ENCODE measurements around the gene TCTN3.
A peak's percentile ranks its signal among the peaks of the same experiment; 100 is the strongest.
"Not testable (repeated sequence)": the region's sequence is repeated elsewhere in the genome, so short reads cannot be mapped to it uniquely, and the experiment has no call there.

Gene TCTN3, protein sequence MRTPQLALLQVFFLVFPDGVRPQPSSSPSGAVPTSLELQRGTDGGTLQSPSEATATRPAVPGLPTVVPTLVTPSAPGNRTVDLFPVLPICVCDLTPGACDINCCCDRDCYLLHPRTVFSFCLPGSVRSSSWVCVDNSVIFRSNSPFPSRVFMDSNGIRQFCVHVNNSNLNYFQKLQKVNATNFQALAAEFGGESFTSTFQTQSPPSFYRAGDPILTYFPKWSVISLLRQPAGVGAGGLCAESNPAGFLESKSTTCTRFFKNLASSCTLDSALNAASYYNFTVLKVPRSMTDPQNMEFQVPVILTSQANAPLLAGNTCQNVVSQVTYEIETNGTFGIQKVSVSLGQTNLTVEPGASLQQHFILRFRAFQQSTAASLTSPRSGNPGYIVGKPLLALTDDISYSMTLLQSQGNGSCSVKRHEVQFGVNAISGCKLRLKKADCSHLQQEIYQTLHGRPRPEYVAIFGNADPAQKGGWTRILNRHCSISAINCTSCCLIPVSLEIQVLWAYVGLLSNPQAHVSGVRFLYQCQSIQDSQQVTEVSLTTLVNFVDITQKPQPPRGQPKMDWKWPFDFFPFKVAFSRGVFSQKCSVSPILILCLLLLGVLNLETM

DNA sequence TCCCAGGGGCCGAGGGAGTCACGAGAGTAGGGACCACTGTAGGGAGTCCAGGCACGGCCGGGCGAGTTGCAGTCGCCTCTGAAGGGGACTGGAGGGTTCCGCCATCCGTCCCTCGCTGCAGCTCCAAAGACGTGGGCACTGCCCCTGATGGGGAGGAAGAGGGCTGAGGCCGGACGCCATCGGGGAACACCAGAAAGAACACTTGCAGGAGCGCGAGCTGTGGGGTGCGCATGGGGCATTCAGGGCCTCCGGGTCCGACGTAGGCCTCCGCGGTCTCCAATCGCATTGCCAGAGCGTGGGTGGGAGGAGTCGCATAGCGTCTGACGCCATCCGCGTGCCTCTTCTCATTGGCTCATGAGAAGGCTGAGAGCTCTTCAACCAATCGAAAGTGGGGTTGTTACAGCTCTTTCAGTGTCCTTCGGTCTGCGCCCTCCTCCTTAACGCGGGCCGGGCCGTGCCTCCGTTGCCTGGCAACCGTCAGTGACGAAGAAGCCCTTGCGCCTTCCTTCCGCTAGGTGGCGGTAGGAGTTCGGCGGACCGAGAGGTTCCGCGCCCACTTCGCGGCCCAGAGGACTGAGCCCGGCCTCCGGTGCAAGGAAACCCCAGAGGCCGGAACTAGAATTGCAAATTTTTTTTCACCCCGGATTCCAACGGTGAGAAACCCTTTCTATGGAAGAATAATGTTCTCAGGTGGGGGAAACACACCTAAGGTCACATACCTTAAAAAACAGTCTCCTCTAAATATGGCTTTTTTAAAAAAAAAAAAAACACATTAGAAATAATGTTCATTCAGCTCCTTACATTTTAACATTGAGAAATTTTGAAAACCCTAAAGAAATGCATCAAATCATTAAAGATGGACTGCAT lies at the start of gene TCTN3:
TSS of gene TCTN3 (minus strand) at position 260 of the 867 bp plus-strand sequence. CDS start at position 232, 28 bp downstream.
- peak; percentile 94 for FAIRE-seq
- DNase-seq (ENCODE audit: insufficient read length, low spot score): peak; percentile 91
- TF ChIP-seq, protein P1, sequence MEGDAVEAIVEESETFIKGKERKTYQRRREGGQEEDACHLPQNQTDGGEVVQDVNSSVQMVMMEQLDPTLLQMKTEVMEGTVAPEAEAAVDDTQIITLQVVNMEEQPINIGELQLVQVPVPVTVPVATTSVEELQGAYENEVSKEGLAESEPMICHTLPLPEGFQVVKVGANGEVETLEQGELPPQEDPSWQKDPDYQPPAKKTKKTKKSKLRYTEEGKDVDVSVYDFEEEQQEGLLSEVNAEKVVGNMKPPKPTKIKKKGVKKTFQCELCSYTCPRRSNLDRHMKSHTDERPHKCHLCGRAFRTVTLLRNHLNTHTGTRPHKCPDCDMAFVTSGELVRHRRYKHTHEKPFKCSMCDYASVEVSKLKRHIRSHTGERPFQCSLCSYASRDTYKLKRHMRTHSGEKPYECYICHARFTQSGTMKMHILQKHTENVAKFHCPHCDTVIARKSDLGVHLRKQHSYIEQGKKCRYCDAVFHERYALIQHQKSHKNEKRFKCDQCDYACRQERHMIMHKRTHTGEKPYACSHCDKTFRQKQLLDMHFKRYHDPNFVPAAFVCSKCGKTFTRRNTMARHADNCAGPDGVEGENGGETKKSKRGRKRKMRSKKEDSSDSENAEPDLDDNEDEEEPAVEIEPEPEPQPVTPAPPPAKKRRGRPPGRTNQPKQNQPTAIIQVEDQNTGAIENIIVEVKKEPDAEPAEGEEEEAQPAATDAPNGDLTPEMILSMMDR (IDR thresholded peaks at IDR 0.05; ENCODE audit: insufficient read depth, missing control alignments): peak; percentile 97

DNA sequence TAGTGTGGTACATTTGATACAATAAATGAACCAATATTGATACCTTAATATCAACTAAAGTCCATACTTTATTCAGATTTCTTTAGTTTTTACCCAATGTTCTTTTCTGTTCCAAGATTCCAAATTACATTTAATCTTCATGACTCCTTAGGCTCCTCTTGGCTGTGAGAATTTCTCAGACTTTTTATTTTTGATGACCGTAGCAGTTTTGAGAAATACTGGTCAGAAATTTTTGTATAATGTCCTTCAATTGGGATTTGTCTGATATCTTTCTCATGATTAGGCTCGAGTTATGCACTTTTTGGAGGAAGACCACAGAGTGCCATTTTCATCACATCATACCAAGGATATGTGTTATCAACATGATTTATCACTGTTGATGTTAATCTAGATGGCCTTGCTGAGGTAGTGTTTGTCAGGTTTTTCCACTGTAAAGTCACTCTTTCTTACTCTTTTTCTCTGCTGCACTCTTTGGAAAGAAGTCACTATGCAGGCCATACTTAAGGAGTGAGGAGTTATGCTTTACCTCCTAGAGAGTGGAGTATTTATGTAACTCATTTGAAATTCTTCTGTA lies 49.3 kb upstream of the TCTN3 start:
- TF ChIP-seq, protein P1 (IDR thresholded peaks at IDR 0.05; ENCODE audit: insufficient read depth, missing control alignments): no peak
- no peak for FAIRE-seq
- DNase-seq (ENCODE audit: insufficient read length, low spot score): no peak

DNA sequence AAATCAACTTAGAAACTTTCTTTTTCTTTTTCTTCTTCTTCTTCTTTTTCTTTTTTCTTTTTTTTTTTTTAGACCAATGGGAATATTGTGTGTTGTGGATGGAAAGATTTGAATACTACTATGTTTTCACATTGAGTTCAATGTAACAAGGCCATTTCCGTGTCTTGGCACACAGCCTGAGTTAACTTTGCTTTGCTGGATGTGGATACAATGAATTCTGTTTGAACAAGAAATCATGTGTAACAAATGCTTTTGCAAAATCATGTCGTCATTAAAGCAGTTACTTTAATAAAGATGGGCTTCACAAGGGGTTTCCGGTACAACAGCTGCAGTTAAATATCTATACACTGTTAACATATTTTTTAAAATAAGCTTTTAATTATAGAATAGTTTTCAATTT lies 48.8 kb upstream of the TCTN3 start:
- DNase-seq (ENCODE audit: insufficient read length, low spot score) (no peak), FAIRE-seq (no peak)
- TF ChIP-seq, protein P1 (IDR thresholded peaks at IDR 0.05; ENCODE audit: insufficient read depth, missing control alignments): no peak

DNA sequence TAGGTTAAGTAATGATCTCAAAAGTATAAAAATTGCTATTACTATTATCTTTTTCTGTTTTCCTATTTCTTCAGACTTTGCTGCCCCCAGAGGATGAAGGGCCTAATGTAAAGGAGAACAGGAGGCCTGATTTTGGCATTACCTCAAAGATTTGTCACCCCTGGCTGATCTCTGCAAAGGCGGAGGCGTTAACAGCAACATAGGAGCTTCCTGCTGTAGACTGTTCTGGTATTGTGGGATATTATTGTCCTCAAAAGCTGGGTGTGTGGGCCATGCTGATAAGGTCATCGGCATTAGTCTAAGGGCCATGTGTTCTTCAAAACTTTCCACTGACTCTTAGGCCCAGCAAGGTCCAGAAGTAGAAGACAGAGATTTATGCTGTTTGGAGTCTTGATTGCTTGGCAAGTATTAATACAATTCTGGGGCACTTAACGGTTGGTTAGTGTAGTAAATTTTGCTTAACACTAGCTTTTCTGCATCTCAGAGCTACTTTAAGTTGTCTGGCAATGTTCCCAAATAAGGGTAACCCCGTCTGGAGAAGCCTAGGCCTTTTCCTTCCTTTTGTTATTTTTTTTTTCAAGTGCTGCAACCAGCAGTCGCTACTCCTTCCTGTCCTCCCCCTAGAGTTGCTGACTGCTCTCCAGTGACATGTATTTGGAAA lies 48.2 kb upstream of the TCTN3 start:
- DNase-seq (ENCODE audit: insufficient read length, low spot score) (no peak), FAIRE-seq (no peak)
- TF ChIP-seq, protein P1 (IDR thresholded peaks at IDR 0.05; ENCODE audit: insufficient read depth, missing control alignments): no peak

DNA sequence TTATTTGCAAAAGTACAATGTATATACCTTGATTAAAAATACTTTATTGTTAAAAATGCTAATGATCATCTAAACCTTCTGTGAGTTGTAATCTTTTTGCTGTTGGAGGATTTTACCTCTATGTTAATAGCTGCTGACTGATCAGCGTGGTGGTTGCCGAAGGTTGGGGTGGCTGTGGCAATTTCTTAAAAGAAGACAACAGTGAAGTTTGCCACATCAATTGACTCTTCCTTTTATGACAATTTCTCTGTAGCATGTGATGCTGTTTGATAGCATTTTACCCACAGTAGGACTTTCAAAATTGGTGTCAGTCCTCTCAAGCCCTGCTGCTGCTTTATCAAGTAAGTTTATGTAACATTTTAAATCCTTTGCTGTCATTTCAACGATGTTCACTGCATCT lies 45.3 kb upstream of the TCTN3 start:
- no peak for DNase-seq (ENCODE audit: insufficient read length, low spot score)
- TF ChIP-seq, protein P1 (IDR thresholded peaks at IDR 0.05; ENCODE audit: insufficient read depth, missing control alignments): no peak
- no peak for FAIRE-seq

DNA sequence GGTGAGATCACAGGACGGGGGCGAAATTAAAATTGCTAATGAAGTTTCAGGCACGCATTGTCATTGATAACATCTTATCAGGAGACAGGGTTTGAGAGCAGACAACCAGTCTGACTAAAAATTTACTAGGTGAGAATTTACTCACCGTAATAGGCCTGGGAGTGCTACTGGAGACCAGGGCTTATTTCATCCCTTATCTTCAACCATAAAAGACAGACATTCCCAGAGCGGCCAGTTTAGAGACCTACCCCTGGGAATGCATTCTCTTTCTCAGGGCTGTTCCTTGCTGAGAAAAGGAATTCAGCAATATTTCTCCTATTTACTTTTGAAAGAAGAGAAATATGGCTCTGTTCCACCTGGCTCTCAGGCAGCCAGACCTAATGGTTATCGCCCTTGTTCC lies 39.2 kb upstream of the TCTN3 start:
- not testable (repeated sequence) for DNase-seq (ENCODE audit: insufficient read length, low spot score); FAIRE-seq

DNA sequence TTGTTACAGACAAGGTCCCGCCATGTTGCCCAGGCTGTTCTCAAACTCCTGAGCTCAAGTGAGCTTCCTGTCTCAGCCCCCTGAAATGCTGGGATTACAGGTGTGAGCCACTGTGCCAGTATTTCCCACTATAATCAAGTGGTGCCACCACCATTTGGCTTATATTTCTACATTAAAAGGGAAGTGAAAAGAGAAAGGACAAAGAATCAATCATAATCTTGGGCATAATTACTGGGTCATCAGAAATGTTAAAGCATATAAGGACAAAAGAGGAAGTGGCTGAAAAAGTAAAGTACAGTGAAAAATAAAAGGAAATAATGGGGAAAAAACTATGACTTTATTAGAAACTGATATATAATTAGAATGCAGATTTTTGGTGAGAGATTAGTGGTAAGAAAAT lies 36.5 kb upstream of the TCTN3 start:
- TF ChIP-seq, protein P1 (IDR thresholded peaks at IDR 0.05; ENCODE audit: insufficient read depth, missing control alignments): no peak
- FAIRE-seq (no peak), DNase-seq (ENCODE audit: insufficient read length, low spot score) (no peak)
